OCI-LY7 (cell line): ENCODE results near the gene MAST2.

Experiments
- CTCF ChIP-seq: fragments of 200-600 bp; sonication (generic); conservative IDR thresholded peaks from 2 replicates; pipeline ENCODE4 v1.5.1; 2014; ENCODE audit warnings: mild to moderate bottlenecking, antibody characterized with exemption, low read length, moderate library complexity, mixed read lengths
- EZH2phosphoT487 ChIP-seq: fragments of 200-600 bp; sonication (generic); IDR thresholded peaks from 2 replicates; pipeline ENCODE4 v1.6.1; 2018; ENCODE audit warnings: low read depth, borderline replicate concordance, mild to moderate bottlenecking, mixed run types, antibody characterized with exemption, low read length, moderate library complexity, mixed read lengths

GRCh38 chr1:46044116-46044515, 240.7 kb downstream of the MAST2 start:
- TF ChIP-seq CTCF (no peak), EZH2phosphoT487 (no peak)
